Activated naive CD4-positive, alpha-beta T cell treated with anti-CD3 and anti-CD28 coated beads, Interleukin-2, amount 50 U/mL, for 24 hours (primary cell): Measurements from ENCODE around the gene CDH15.
A peak's percentile ranks its signal among the peaks of the same experiment; 100 is the strongest.
"Not testable (repeated sequence)": the region's sequence is repeated elsewhere in the genome, so short reads cannot be mapped to it uniquely, and the experiment has no call there.

Source experiments
- H3K27ac Mint-ChIP-seq: one replicate; pipeline ENCODE4 v1.8.0; 2021; ENCODE audit warnings: mild to moderate bottlenecking, mixed read lengths
- H3K27me3 Mint-ChIP-seq: one replicate; pipeline ENCODE4 v1.8.0; 2021; ENCODE audit warnings: mixed read lengths
- H3K36me3 Mint-ChIP-seq: one replicate; pipeline ENCODE4 v1.8.0; 2021; ENCODE audit warnings: mixed read lengths
- H3K4me1 Mint-ChIP-seq: one replicate; pipeline ENCODE4 v1.8.0; 2021; ENCODE audit warnings: mixed read lengths
- H3K4me3 Mint-ChIP-seq: one replicate; pipeline ENCODE4 v1.8.0; 2021; ENCODE audit warnings: mild to moderate bottlenecking, mixed read lengths
- H3K9me3 Mint-ChIP-seq: one replicate; pipeline ENCODE4 v1.8.0; 2021; ENCODE audit warnings: mixed read lengths

CDH15 gene

GRCh38 chr16:89241187-89242007 lies 69.8 kb downstream of the CDH15 start:
- peak overlapping the region; percentile 100 for H3K27ac Mint-ChIP-seq
- no peaks in the 10 kb centered on the region for H3K27me3 Mint-ChIP-seq
- H3K4me3 Mint-ChIP-seq = peak overlapping the region; percentile 99
- no peaks in the 10 kb centered on the region for H3K36me3 Mint-ChIP-seq
- peaks cover 15% of the 10 kb centered on the region for H3K4me1 Mint-ChIP-seq
- no peaks in the 10 kb centered on the region for H3K9me3 Mint-ChIP-seq

- Mint-ChIP-seq H3K9me3 (no peaks in the 10 kb centered on the region), H3K27ac (no peak overlapping the region), H3K36me3 (no peaks in the 10 kb centered on the region), H3K27me3 (no peaks in the 10 kb centered on the region), H3K4me3 (peak overlapping the region; percentile 31), H3K4me1 (peaks cover 15% of the 10 kb centered on the region)
Observed at GRCh38 chr16:89242795-89243200, 71.2 kb downstream of the CDH15 start.

DNA sequence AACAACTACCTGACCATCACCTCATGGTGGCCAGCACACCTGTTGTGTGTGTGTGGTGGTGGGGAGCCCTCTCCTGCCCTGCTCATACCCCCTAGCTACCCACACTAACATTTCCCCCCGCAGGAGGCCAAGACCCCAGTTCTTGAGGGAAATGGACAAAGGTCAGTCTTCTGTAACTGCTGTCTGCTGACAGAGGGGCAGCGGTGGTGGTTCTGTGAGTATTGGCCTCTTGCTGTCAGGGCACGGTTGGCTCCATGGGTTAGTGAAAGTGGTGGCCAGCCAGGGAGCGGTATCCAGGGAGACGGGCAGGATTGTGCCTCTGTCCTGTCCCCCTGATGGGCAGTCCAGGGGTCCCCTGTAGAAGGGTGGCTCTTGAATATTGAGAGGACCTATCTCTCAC lies 72.1 kb downstream of the CDH15 start:
- Mint-ChIP-seq H3K36me3 (no peaks in the 10 kb centered on the region), H3K27ac (peak overlapping the region; percentile 47), H3K27me3 (no peaks in the 10 kb centered on the region), H3K4me3 (no peak overlapping the region), H3K9me3 (no peaks in the 10 kb centered on the region), H3K4me1 (peaks cover 15% of the 10 kb centered on the region)

GRCh38 chr16:89244264-89244663 lies 72.7 kb downstream of the CDH15 start:
- not testable (repeated sequence) for H3K36me3 Mint-ChIP-seq, H3K27ac Mint-ChIP-seq, H3K4me3 Mint-ChIP-seq, H3K27me3 Mint-ChIP-seq, H3K9me3 Mint-ChIP-seq
- peaks cover 15% of the 10 kb centered on the region for H3K4me1 Mint-ChIP-seq

GRCh38 chr16:89244754-89245153 lies 73.2 kb downstream of the CDH15 start:
- Mint-ChIP-seq H3K36me3 (no peaks in the 10 kb centered on the region), H3K9me3 (no peaks in the 10 kb centered on the region), H3K4me1 (peaks cover 14% of the 10 kb centered on the region), H3K27ac (no peak overlapping the region), H3K4me3 (no peak overlapping the region), H3K27me3 (no peaks in the 10 kb centered on the region)
